Sciatic nerve (tissue), 2 donors: Measurements from ENCODE around the gene IFT27. TPM values are rescaled to one million over a fixed set of nuclear protein-coding genes. Genes with fewer than 3 reads are reported as not detected.
A peak's percentile ranks its signal among the peaks of the same experiment; 100 is the strongest.

Source experiments
- ATAC-seq: fragments of 200-7000 bp; cut with Tn5 transposase; one replicate; pipeline ENCODE4 v1.9.1; 2020; ENCODE audit warnings: mild to moderate bottlenecking, moderate library complexity
- DNase-seq: peaks from one replicate; pipeline ENCODE4 v3.0.0-alpha.2; 2020; ENCODE audit warnings: low spot score
- intact Hi-C: fragments of 100-400 bp; cut with DNase I; formaldehyde crosslinking; loops from one replicate; pipeline ENCODE4 v1.14.2; 2022
- total RNA-seq: library from RNA; stranded (reverse); fragmentation: NEBNext Ultra II Directional; extraction: Animal tissue kit (Norgen Biotek cat#: 25700); gene quantifications from one replicate; pipeline ENCODE4 v1.2.1, GENCODE V29; 2021
- donor health status: DM: no; HTN: no; CAD: no.
- donor health status: DM: no; HTN: no; CAD: no.

IFT27 gene
- total RNA-seq, 1 donor from 2014 or later = 23.9 TPM

GRCh38 chr22:36768616-36769015 is 7.3 kb downstream of the IFT27 start:
- intact Hi-C loops = no loop called here
- DNase-seq (peak; percentile 9), ATAC-seq (no peak)

- peak; percentile 19 for DNase-seq
- no peak for ATAC-seq
- intact Hi-C loops = no loop called here
Measured at GRCh38 chr22:36768141-36768540, 7.8 kb downstream of the IFT27 start.

GRCh38 chr22:36767035-36767775 is 8.7 kb downstream of the IFT27 start:
- intact Hi-C loops = no loop called here
- no peak for DNase-seq
- ATAC-seq = no peak

GRCh38 chr22:36765943-36766450 is 9.9 kb downstream of the IFT27 start:
- ATAC-seq = no peak
- no peak for DNase-seq
- intact Hi-C loops = no loop called here

- intact Hi-C loops = no loop called here
- no peak for ATAC-seq
- DNase-seq = no peak
Measured at GRCh38 chr22:36765131-36765942, 10.6 kb downstream of the IFT27 start.

- intact Hi-C loops = no loop called here
- ATAC-seq = no peak
- DNase-seq = peak; percentile 10
Measured at GRCh38 chr22:36764641-36765040, 11.3 kb downstream of the IFT27 start.

- no peak for ATAC-seq
- DNase-seq = peak; percentile 48
- intact Hi-C loops = no loop called here
Measured at GRCh38 chr22:36764060-36764459, 11.9 kb downstream of the IFT27 start.

GRCh38 chr22:36763576-36763975 is 12.3 kb downstream of the IFT27 start:
- peak; percentile 38 for DNase-seq
- intact Hi-C loops = no loop called here

GRCh38 chr22:36762687-36763260 is 13.1 kb downstream of the IFT27 start:
- DNase-seq (peak; percentile 51), ATAC-seq (no peak)

More at GRCh38 chr22:36763576-36763975, 12.3 kb downstream of the IFT27 start:
- no peak for ATAC-seq

GRCh38 chr22:36761553-36762240 is 14.2 kb downstream of the IFT27 start:
- peak; percentile 19 for DNase-seq
- intact Hi-C loops = no loop called here
- no peak for ATAC-seq

More at GRCh38 chr22:36762687-36763260, 13.1 kb downstream of the IFT27 start:
- intact Hi-C loops = no loop called here

- no peak for ATAC-seq
- peak; percentile 28 for DNase-seq
- intact Hi-C loops = no loop called here
Measured at GRCh38 chr22:36760786-36761185, 15.1 kb downstream of the IFT27 start.

GRCh38 chr22:36759481-36760159 is 16.3 kb downstream of the IFT27 start:
- no peak for ATAC-seq
- peak; percentile 39 for DNase-seq
- intact Hi-C loops = no loop called here

GRCh38 chr22:36758792-36759271 is 17.1 kb downstream of the IFT27 start:
- ATAC-seq = no peak
- intact Hi-C loops = no loop called here
- DNase-seq = peak; percentile 45

GRCh38 chr22:36757668-36758211 is 18.2 kb downstream of the IFT27 start:
- ATAC-seq = peak; percentile 88

GRCh38 chr22:36756746-36757655 is 18.9 kb downstream of the IFT27 start:
- ATAC-seq = no peak
- intact Hi-C loops = no loop called here

More at GRCh38 chr22:36757668-36758211, 18.2 kb downstream of the IFT27 start:
- peak; percentile 86 for DNase-seq
- intact Hi-C loops = no loop called here

GRCh38 chr22:36756031-36756430 is 19.9 kb downstream of the IFT27 start:
- intact Hi-C loops = no loop called here
- ATAC-seq (no peak), DNase-seq (peak; percentile 54)

More at GRCh38 chr22:36756746-36757655, 18.9 kb downstream of the IFT27 start:
- peak; percentile 50 for DNase-seq

- no peak for DNase-seq
Measured at GRCh38 chr22:36755316-36755715, 20.6 kb downstream of the IFT27 start.

More at GRCh38 chr22:36755316-36755715, 20.6 kb downstream of the IFT27 start:
- intact Hi-C loops = no loop called here
- ATAC-seq = no peak
